ENCODE measurements around the gene PAFAH1B2.

Gene PAFAH1B2

GRCh38 chr11:117191680-117192400, 47.8 kb downstream of the PAFAH1B2 start:
- DNase-seq = no peak

- no peak for DNase-seq
Observed at GRCh38 chr11:117192401-117192875, 48.4 kb downstream of the PAFAH1B2 start.

GRCh38 chr11:117193130-117194020, 49.3 kb downstream of the PAFAH1B2 start:
- no peak for DNase-seq

GRCh38 chr11:117194267-117194666, 50.2 kb downstream of the PAFAH1B2 start:
- no peak for DNase-seq

- DNase-seq = no peak
Observed at GRCh38 chr11:117195258-117195657, 51.2 kb downstream of the PAFAH1B2 start.

GRCh38 chr11:117195761-117196160, 51.7 kb downstream of the PAFAH1B2 start:
- DNase-seq = no peak

- no peak for DNase-seq
Observed at GRCh38 chr11:117197006-117197405, 52.9 kb downstream of the PAFAH1B2 start.

GRCh38 chr11:117197516-117198456, 53.7 kb downstream of the PAFAH1B2 start:
- DNase-seq = no peak

GRCh38 chr11:117198613-117199012, 54.5 kb downstream of the PAFAH1B2 start:
- DNase-seq = no peak

- no peak for DNase-seq
Observed at GRCh38 chr11:117199053-117199915, 55.2 kb downstream of the PAFAH1B2 start, which contains the start of gene TAGLN. TSS of gene TAGLN (plus strand) at chr11:117199370. CDS start at chr11:117203014, 3,644 bp downstream.

GRCh38 chr11:117199916-117200812, 56.1 kb downstream of the PAFAH1B2 start:
- DNase-seq = no peak

- DNase-seq = no peak
Observed at GRCh38 chr11:117200813-117201657, 56.9 kb downstream of the PAFAH1B2 start.

- DNase-seq = no peak
Observed at GRCh38 chr11:117201658-117202305, 57.7 kb downstream of the PAFAH1B2 start.

GRCh38 chr11:117202386-117203068, 58.4 kb downstream of the PAFAH1B2 start:
- no peak for DNase-seq

GRCh38 chr11:117203069-117203407, 59.0 kb downstream of the PAFAH1B2 start:
- DNase-seq = no peak

GRCh38 chr11:117204283-117205080, 60.4 kb downstream of the PAFAH1B2 start:
- DNase-seq = no peak

GRCh38 chr11:117205211-117205818, 61.2 kb downstream of the PAFAH1B2 start:
- no peak for DNase-seq
